Liver (tissue), 9 donors: ENCODE results near the gene DOCK8. TPM values are rescaled to one million over a fixed set of nuclear protein-coding genes. Genes with fewer than 3 reads are reported as not detected.

ENCODE experiments used
- DNase-seq: peaks from one replicate; pipeline ENCODE4 v3.0.0-alpha.2; 2017; ENCODE audit warnings: low spot score
- H3K27ac ChIP-seq, 2 donors: one replicate each; pipeline ENCODE4 v1.7.0; 2013; ENCODE audit warnings: inconsistent platforms in 2 of 2, low read length in 2 of 2, control low read depth in 1 of 2, low read depth in 1 of 2, mild to moderate bottlenecking in 1 of 2
- H3K27me3 ChIP-seq, 4 donors: one replicate each; pipeline versions ENCODE4 v1.6.1 to v1.7.0; 2013; ENCODE audit warnings: low read length in 3 of 4, inconsistent platforms in 1 of 4, mild to moderate bottlenecking in 1 of 4, moderate library complexity in 1 of 4; ENCODE audit not compliant: control insufficient read depth in 4 of 4, insufficient read depth in 4 of 4
- H3K36me3 ChIP-seq, 4 donors: one replicate each; pipeline versions ENCODE4 v1.6.1 to v1.7.0; 2013; ENCODE audit warnings: low read length in 3 of 4, mild to moderate bottlenecking in 3 of 4, low read depth in 1 of 4, moderate library complexity in 1 of 4; ENCODE audit not compliant: control insufficient read depth in 4 of 4, insufficient read depth in 3 of 4
- H3K4me1 ChIP-seq, 4 donors: one replicate each; pipeline versions ENCODE4 v1.6.1 to v1.7.0; 2013; ENCODE audit warnings: low read length in 3 of 4, mild to moderate bottlenecking in 3 of 4, moderate library complexity in 1 of 4; ENCODE audit not compliant: control insufficient read depth in 4 of 4, insufficient read depth in 4 of 4
- H3K4me3 ChIP-seq, 3 donors: one replicate each; pipeline versions ENCODE4 v1.6.1 to v1.7.0; 2013; ENCODE audit warnings: low read length in 3 of 3, control low read depth in 1 of 3, low read depth in 1 of 3, mild to moderate bottlenecking in 1 of 3
- H3K9ac ChIP-seq, 2 donors: one replicate each; pipeline ENCODE4 v1.7.0; 2013; ENCODE audit warnings: low read length in 2 of 2, mild to moderate bottlenecking in 2 of 2, moderate library complexity in 2 of 2, control low read depth in 1 of 2, low read depth in 1 of 2
- H3K9me3 ChIP-seq, 4 donors: one replicate each; pipeline versions ENCODE4 v1.6.1 to v1.7.0; 2013; ENCODE audit warnings: low read length in 3 of 4; ENCODE audit not compliant: control insufficient read depth in 4 of 4
- EGR1 ChIP-seq, 2 donors: IDR thresholded peaks; 2 replicates each; pipeline ENCODE4 v1.6.1; 2016 to 2018; ENCODE audit warnings: antibody characterized with exemption in 2 of 2, low read depth in 2 of 2
- FOXA2 ChIP-seq: IDR thresholded peaks from 2 replicates; pipeline ENCODE4 v1.6.1; 2016; ENCODE audit warnings: antibody characterized with exemption
- GABPA ChIP-seq, 2 donors: IDR thresholded peaks in 1 of 2; conservative IDR thresholded peaks in 1 of 2; 2 replicates each; pipeline ENCODE4 v1.6.1; 2016; ENCODE audit warnings: antibody characterized with exemption in 2 of 2, mild to moderate bottlenecking in 1 of 2, moderate library complexity in 1 of 2
- HNF4G ChIP-seq: IDR thresholded peaks from 2 replicates; pipeline ENCODE4 v1.6.1; 2016; ENCODE audit warnings: antibody characterized with exemption
- JUND ChIP-seq, 2 donors: IDR thresholded peaks; 2 replicates each; pipeline ENCODE4 v1.6.1; 2016; ENCODE audit warnings: antibody characterized with exemption in 2 of 2
- NR2F2 ChIP-seq: IDR thresholded peaks from 2 replicates; pipeline ENCODE4 v1.6.1; 2016; ENCODE audit warnings: antibody characterized with exemption
- RAD21 ChIP-seq, 2 donors: IDR thresholded peaks; 2 replicates each; pipeline ENCODE4 v1.6.1; 2016; ENCODE audit warnings: antibody characterized with exemption in 2 of 2, mild to moderate bottlenecking in 2 of 2
- RXRA ChIP-seq, 2 donors: IDR thresholded peaks; 2 replicates each; pipeline ENCODE4 v1.6.1; 2017 to 2018; ENCODE audit warnings: antibody characterized with exemption in 2 of 2, mild to moderate bottlenecking in 1 of 2
- SP1 ChIP-seq: IDR thresholded peaks from 2 replicates; pipeline ENCODE4 v1.6.1; 2018; ENCODE audit warnings: antibody characterized with exemption, mild to moderate bottlenecking
- TAF1 ChIP-seq: conservative IDR thresholded peaks from 2 replicates; pipeline ENCODE4 v1.6.1; 2016; ENCODE audit warnings: antibody characterized with exemption, mild to moderate bottlenecking
- WGBS: extraction: QIAGEN DNeasy Blood & Tissue Kit; methylation state at CpG from one replicate; pipeline ENCODE4 v1.1.7; 2013; 5-methylcytosine and 5-hydroxymethylcytosine counted together
- polyA plus RNA-seq, 2 donors: library from polyadenylated mRNA; stranded (reverse) in 1 of 2; unstranded in 1 of 2; fragments of 200-250 nt in 1 of 2; fragments of >200 nt in 1 of 2; fragmentation: Nextera tagmentation in 1 of 2; extraction: Ambion mirVana in 1 of 2; gene quantifications; one replicate each; pipeline versions ENCODE4 v1.2.1 to v1.2.3, GENCODE V29; 2013 to 2015
- total RNA-seq, 2 donors: library from RNA; depleted of rRNA; stranded (reverse); fragments of >200 nt; gene quantifications; one replicate each; pipeline ENCODE4 v1.2.3, GENCODE V29; 2014
- TF ChIP-seq, protein P1 (sequence below): IDR thresholded peaks from 2 replicates; pipeline ENCODE4 v1.6.1; 2016; ENCODE audit warnings: antibody characterized with exemption, mild to moderate bottlenecking
- TF ChIP-seq, protein P2 (sequence below): IDR thresholded peaks from 2 replicates; pipeline ENCODE4 v1.6.1; 2016; ENCODE audit warnings: antibody characterized with exemption
- TF ChIP-seq, protein P3 (sequence below): IDR thresholded peaks from 2 replicates; pipeline ENCODE4 v1.6.1; 2016; ENCODE audit warnings: antibody characterized with exemption
- TF ChIP-seq, protein P4 (sequence below): IDR thresholded peaks from 2 replicates; pipeline ENCODE4 v1.6.1; 2016; ENCODE audit warnings: antibody characterized with exemption
- donor health status: healthy.
- donor health status: healthy.
- donor health status: healthy.
- donor health status: healthy.
- donor health status: healthy.

Gene DOCK8
- total and polyA plus RNA-seq, 4 donors = 3.8 to 22.6 (median 7.4) TPM

DNA sequence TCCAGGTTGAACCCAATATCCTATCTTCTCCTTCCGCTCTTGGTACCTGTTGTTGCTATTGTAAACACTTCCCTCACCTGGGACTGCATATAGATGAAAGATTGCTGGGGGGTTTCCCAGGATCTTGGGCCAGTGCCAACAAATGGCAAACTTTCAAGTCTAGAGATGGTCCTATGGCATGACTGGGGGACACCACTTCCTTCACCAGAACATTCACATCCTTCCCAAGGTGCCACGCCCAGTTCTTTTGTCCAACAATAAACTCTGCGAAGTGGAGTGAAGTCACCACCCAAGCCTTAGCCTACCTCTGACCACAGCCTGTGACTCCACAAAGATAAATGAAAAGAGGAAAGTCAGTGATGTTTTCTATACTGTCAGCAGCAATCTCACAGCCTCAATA lies 34.4 kb downstream of the DOCK8 start:
- H3K9me3 ChIP-seq = no peaks in the 10 kb centered on the region
- TF ChIP-seq FOXA2 (no peak), RAD21 (IDR thresholded peaks at IDR 0.05) (no peak), EGR1 (IDR thresholded peaks at IDR 0.05; ENCODE audit: low read depth in 2 of 2) (no peak), RXRA (IDR thresholded peaks at IDR 0.05) (no peak), HNF4G (no peak), JUND (IDR thresholded peaks at IDR 0.05) (no peak), GABPA (IDR thresholded peaks at IDR 0.05 in 1 of 2, conservative IDR thresholded peaks at IDR 0.05 in 1 of 2) (no peak)
- TF ChIP-seq, protein P1, sequence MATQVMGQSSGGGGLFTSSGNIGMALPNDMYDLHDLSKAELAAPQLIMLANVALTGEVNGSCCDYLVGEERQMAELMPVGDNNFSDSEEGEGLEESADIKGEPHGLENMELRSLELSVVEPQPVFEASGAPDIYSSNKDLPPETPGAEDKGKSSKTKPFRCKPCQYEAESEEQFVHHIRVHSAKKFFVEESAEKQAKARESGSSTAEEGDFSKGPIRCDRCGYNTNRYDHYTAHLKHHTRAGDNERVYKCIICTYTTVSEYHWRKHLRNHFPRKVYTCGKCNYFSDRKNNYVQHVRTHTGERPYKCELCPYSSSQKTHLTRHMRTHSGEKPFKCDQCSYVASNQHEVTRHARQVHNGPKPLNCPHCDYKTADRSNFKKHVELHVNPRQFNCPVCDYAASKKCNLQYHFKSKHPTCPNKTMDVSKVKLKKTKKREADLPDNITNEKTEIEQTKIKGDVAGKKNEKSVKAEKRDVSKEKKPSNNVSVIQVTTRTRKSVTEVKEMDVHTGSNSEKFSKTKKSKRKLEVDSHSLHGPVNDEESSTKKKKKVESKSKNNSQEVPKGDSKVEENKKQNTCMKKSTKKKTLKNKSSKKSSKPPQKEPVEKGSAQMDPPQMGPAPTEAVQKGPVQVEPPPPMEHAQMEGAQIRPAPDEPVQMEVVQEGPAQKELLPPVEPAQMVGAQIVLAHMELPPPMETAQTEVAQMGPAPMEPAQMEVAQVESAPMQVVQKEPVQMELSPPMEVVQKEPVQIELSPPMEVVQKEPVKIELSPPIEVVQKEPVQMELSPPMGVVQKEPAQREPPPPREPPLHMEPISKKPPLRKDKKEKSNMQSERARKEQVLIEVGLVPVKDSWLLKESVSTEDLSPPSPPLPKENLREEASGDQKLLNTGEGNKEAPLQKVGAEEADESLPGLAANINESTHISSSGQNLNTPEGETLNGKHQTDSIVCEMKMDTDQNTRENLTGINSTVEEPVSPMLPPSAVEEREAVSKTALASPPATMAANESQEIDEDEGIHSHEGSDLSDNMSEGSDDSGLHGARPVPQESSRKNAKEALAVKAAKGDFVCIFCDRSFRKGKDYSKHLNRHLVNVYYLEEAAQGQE = no peak
- TF ChIP-seq, protein P2, sequence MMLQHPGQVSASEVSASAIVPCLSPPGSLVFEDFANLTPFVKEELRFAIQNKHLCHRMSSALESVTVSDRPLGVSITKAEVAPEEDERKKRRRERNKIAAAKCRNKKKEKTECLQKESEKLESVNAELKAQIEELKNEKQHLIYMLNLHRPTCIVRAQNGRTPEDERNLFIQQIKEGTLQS = no peak
- TF ChIP-seq, protein P3, sequence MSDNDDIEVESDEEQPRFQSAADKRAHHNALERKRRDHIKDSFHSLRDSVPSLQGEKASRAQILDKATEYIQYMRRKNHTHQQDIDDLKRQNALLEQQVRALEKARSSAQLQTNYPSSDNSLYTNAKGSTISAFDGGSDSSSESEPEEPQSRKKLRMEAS = no peak
- TF ChIP-seq, protein P4, sequence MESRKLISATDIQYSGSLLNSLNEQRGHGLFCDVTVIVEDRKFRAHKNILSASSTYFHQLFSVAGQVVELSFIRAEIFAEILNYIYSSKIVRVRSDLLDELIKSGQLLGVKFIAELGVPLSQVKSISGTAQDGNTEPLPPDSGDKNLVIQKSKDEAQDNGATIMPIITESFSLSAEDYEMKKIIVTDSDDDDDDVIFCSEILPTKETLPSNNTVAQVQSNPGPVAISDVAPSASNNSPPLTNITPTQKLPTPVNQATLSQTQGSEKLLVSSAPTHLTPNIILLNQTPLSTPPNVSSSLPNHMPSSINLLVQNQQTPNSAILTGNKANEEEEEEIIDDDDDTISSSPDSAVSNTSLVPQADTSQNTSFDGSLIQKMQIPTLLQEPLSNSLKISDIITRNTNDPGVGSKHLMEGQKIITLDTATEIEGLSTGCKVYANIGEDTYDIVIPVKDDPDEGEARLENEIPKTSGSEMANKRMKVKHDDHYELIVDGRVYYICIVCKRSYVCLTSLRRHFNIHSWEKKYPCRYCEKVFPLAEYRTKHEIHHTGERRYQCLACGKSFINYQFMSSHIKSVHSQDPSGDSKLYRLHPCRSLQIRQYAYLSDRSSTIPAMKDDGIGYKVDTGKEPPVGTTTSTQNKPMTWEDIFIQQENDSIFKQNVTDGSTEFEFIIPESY = no peak
- H3K4me1 ChIP-seq = no peaks in the 10 kb centered on the region
- H3K36me3 ChIP-seq = no peaks in the 10 kb centered on the region
- no peak overlapping the region for H3K27ac ChIP-seq
- no peak for DNase-seq
- H3K4me3 ChIP-seq = no peak overlapping the region
- H3K27me3 ChIP-seq = peaks cover 0 to 6% (median 0%) of the 10 kb centered on the region in 4 donors
- no peak overlapping the region for H3K9ac ChIP-seq
- WGBS = 90% methylated on average over 3 of the region's 3 CpGs

DNA sequence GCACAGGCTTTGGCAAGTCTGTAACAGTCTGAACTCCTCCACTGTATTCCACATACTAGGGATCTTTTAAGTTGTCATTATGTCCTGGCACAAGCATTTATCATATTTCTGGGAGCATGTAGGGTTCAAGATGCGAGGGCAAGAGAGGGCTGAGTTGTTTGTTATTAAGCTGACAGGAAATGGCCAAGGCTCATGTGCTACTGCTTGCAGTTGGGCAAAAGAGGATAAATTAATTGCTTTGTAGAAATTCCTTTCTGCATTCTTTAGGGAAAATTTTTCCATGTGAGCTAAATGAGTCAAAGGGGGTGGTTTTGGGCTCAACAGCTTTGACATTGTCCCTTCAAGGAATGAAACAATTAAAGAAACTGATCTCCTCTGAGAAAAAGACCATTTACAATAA lies 35.4 kb downstream of the DOCK8 start:
- H3K9ac ChIP-seq = no peak overlapping the region
- no peaks in the 10 kb centered on the region for H3K4me1 ChIP-seq
- H3K9me3 ChIP-seq = no peaks in the 10 kb centered on the region
- peaks cover 0 to 3% (median 0%) of the 10 kb centered on the region in 4 donors for H3K27me3 ChIP-seq
- H3K4me3 ChIP-seq = no peak overlapping the region
- WGBS = 84% methylated on average over 1 of the region's 1 CpG
- H3K27ac ChIP-seq = no peak overlapping the region
- DNase-seq = no peak
- H3K36me3 ChIP-seq = no peaks in the 10 kb centered on the region
- TF ChIP-seq HNF4G (no peak), NR2F2 (peak; percentile 36), TAF1 (no peak), SP1 (peak; percentile 20), RXRA (IDR thresholded peaks at IDR 0.05) (peak; percentile 47 to 65)
